ENCODE measurements around the gene MIOX.

MIOX gene

DNA sequence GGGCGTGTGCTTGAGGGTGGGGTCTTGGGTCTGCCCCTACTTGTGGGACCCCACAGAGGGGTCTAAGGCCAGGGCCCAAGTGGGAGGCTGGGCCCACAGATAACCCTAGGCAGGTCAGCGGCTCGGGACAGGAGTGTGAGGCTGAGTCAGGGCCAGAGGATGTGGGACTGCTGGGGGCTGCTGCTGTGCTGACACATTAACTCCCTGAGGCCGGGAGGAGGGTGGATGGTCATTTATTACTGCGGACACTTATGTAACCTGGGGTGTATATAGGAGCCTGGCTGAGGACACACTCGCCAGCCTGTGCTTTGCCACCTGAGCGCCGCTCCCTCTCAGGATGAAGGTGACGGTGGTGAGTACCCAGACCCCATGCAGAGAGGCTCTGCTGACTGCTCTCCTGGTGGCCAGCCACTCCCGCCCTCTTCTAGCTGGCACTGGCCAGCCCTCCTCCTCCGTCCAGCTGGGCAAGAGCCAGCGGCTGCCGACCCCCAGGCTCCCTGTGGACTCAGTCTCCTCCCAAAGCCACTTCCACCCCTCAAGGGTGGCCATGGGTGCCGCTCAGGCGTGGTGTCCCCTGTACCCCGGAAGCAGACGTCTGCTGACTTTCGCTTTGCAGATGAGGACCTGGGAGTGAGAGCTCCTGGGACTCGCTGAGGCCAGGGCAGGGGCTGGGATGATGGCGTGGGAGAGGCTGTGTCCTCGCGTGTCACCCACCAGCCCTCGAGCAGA, at the start of gene MIOX:
MIOX (plus strand) TSS at position 299 of the 729 bp plus-strand sequence; CDS start at position 338, 39 bp downstream.
- DNase-seq: no peak

DNA sequence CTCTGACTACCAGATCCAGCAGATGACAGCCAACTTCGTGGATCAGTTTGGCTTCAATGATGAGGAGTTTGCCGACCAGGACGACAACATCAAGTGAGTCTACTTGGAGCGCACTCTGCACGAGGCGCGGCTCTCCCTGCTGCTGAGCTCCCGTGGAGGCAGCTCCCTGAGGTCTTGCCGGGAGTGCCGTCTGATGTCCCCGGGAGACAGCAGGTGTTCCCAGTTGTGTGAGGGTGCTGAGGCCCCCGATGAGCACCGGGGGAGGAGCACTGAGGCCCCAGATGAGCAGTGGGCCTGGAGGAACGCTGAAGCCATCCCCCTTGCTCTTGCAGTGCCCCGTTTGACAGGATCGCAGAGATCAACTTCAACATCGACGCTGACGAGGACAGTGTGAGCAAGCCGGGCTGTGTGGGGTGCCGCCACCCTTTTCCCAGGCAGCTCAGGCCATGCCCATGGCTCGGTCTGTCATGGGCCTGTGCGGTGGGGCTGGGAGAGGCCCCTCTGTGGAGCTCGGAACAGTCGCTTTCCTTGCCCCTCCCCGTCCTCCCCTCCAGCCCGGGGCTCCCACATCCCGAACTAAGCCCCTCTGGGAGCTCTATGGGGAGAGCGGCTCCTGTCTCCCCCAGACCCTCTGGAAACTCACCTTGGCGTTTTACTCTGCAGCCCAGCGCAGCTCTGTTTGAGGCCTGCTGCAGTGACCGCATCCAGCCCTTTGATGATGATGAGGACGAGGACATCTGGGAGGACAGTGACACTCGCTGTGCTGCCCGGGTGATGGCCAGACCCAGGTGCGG, 49.0 kb upstream of the MIOX start:
- no peak for DNase-seq

DNA sequence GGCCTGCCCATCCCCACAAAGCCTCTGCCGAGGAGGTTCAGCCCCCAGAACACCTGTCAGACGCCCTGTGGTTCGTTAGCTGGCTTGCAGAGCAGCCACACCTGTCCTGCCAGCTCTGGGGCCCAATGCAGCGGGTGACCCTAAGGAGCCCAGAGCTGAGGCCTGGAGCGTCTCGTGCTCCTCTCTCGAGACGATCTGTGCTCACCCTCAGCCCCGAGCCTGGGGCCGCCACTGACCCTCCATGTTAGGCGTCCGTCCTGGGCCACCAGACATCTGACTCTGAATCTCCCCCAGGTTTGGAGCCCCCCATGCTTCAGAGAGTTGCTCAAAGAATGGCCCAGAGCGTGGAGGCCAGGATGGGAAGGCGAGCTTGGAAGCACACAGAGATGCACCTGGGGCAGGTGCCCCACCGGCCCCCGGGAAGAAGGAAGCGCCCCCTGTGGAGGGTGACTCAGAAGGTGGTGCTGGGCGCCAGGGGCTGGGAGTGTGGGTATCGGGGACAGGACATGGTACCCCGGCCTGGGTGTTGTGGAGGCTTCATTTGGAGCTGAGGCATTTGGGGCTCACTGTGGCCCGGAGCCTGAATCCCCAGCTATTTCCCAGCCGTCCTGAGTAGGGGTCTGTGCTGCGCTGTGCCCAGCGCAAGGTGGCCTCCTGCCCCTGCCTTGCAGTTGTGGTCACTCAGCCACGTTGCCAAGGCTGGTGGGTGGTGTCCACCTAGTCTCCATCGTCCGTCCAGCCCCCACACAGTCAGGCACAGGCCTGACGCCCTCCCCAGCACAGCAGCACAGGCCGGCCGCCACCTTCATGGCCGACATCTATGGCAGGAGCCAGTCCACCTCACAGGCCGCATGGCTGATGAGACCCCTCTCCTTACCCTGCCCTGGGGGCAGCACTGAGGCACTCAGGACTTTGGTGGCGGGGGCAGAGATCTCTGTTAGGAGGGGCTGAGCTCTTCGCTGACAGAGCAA, 48.1 kb upstream of the MIOX start:
- no peak for DNase-seq

DNA sequence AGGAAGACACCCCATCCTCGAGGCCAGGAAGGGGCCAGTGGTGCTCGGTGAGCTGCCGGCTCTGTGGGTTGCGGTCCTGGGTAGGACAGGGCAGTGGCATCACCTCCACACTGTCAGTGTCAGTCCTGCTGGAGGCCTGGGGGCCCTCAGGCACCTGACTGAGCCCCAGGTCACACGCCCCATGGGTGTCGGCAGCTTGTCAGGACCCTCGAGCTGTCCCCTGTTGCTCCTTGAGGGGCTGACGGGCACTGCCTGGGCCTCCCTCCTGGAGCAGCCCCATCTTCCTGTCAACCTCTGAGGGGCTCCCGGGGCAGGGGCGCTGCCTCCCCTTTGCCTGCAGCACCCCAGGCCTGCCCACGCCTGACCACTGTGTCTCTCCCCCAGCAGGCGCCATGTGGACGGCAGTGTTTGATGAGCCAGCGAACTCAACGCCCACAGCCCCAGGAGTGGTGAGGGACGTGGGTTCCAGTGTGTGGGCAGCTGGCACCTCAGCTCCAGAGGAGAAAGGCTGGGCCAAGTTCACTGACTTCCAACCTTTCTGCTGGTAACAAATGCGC, 47.3 kb upstream of the MIOX start:
- DNase-seq: no peak

DNA sequence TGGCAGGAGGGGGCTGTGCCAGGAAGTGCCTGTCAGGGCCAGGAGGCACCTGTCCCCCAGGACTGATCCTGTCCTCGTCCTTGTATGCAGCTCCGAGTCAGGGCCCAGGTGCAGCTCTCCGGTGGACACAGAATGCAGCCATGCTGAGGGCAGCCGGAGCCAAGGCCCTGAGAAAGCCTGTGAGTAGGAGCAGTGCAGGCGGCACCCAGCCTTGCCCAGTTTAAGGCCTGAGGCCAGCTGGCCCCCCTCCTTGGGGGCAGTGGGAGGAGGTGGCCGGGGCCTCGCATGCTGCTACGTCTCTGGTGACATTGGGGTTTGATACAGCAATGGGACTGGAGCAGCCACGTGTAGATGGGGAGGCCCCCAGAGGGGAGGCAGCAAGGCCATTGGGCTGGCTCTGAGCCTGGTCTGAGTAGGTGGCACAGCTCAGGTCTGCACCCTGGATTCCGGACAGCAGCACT, 46.8 kb upstream of the MIOX start:
- DNase-seq: no peak

DNA sequence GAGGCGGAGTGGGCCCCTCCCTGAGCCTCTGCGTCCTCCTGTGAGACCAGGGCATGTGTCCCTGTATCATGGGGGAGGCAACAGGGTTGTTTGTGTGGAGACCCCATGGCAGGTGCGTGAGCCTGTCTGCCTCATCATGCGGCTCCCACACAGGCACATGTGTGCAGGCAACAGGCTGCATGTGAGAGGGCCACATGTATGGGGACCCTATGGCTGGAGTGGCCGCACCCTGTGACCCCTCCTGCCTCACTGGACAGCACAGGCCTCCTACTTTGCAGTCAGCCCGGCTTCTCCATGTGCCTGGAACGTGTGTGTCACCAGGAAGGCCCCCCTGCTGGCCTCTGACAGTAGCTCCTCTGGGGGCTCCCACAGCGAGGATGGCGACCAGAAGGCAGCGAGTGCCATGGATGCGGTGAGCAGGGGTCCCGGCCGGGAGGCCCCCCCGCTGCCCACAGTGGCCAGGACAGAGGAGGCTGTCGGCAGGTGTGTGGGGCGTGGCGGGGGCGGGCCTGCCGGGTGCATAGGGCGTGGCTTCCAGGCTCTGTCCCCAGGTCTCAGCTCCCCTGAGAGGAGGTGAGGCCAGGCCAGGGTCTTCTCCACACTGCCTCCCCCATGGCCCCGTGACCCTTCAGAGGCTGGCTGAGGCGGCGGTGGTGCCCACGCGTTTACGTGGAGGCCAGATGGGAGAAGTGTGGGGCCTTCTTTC, 46.0 kb upstream of the MIOX start:
- no peak for DNase-seq

DNA sequence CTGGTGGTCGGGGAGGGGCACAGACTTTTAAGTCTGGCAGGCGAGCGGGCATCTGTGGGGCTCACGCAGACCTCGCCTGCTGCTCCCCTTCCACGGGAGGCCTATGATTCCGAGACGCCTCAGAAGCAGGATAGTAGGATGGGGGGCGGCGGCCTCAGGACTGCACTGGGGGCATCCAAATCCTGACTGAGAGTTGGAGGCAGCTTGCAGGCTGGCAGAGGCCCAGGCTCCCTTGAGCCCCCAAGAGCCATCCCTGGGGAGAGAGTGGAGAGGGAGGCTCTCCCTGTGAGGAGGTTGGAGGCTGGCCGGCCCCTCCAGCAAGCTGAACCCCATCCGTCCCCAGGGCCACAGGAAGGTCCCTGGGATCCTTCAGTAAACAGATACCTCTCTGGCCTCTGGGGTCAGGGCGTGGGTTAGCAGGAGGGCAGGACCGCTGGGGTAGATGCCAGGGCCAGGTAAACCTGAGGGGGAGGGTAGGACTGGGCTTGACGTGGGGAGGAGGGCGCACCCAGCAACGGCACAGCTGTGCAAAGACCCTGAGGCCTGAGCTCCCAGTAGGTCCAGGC, 45.1 kb upstream of the MIOX start:
- DNase-seq: no peak

DNA sequence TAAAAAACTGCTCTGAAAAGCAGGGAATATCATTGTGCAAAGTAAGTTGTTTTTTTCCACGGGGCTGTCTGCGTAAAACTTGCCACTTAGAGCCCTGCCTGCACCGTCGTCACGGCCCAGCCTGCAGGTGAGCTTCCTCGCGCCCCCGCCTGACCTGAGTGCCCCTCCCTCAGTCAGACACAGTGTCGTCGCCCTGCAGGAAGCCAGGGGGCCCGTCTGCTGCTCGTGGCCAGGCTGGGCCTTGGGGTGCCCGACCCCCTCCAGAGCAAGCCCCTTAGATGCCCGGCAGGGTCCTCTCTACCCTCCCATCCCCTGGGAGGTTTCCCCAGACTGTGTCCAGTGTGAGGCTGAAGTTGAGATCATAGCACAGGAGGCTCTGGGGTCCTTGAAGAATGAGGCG, 43.5 kb upstream of the MIOX start:
- DNase-seq: no peak

DNA sequence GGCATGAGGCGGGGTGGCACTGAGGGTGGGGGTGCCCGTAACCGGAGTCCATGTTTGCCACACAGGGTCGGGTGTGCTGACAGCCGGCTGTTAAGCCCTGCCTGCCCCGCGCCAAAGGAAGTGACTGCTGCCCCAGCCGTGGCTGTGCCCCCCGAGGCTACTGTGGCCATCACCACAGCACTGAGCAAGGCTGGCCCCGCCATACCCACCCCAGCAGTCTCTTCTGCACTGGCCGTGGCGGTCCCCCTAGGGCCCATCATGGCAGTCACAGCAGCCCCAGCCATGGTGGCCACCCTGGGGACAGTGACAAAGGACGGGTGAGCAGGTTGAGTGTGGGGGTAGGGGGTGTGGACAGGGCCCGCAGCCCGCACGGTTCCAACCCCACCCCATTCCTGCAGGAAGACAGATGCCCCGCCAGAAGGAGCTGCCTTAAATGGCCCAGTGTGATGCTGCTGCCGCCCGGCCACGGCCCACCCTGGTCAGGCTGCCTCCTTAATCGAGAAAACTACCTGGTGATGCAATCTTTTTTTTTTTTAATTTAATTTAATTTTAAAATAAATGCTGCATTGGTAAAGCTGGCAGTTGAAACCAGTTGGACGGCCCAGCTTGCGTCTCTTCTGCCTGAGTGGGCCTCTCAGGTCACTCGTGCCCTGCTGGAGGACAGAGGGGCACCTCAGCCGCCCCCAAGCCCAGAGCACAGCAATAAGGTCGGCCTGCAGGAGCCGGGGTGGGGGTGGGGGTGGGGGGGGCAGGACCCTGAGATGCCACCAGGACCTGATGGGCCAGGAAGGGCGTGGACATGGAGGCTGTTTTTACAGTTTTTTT, 42.6 kb upstream of the MIOX start:
- DNase-seq: no peak

DNA sequence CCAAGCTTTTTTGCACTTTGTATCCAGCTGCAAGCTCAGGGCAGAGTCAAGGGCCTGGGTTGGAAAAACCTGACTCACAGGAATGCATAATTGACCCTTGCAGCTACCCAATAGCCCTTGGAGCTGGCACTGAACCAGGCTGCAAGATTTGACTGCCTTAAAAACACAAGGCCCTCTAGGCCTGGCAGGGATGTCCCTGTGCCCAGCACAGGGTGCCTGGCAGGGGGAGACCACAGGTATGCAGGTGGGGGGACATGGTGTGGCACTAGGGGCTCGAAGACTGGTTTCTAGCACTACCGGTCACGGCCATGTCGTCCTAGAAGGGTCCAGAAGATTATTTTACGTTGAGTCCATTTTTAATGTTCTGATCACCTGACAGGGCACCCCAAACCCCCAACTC, 42.0 kb upstream of the MIOX start:
- DNase-seq: no peak

DNA sequence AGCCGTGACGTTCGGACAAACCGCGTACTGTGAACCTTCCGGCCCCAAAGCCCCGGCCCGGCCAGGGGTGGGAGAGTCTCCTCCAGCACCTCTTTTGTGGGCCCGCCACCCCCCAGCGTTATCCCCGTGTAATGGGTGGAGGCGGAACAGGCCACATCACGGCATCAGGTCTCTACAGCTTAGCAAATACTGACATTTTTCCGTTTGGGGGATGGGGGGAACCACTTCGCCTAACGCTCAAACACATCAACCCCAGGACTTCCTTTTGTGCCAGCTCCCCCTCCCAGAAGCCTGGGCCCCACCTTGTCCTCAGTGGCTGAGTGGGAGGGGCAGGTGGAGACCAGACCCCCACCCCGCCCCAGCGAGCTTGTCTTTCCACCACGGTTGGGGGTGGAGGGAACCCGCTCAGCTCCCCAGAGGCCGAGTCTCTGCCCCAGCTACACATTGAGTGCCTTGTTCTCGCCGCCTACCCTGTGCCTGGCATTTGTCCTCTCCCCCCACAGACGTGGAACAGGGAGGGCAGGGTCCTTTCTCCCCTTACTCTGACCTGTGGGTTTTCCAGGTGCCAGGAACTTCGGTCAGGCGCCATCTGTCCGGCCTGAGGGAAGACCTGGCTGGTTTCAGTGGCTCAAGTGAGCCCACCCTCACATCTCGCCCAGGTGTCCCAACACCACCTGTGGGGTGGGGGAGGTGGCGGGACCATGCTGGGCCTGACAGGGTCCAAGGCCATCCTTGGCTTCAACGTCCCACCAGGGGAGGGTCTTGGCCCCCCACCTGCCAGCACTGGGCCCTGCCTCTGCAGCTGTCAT, 41.4 kb upstream of the MIOX start:
- DNase-seq: no peak

DNA sequence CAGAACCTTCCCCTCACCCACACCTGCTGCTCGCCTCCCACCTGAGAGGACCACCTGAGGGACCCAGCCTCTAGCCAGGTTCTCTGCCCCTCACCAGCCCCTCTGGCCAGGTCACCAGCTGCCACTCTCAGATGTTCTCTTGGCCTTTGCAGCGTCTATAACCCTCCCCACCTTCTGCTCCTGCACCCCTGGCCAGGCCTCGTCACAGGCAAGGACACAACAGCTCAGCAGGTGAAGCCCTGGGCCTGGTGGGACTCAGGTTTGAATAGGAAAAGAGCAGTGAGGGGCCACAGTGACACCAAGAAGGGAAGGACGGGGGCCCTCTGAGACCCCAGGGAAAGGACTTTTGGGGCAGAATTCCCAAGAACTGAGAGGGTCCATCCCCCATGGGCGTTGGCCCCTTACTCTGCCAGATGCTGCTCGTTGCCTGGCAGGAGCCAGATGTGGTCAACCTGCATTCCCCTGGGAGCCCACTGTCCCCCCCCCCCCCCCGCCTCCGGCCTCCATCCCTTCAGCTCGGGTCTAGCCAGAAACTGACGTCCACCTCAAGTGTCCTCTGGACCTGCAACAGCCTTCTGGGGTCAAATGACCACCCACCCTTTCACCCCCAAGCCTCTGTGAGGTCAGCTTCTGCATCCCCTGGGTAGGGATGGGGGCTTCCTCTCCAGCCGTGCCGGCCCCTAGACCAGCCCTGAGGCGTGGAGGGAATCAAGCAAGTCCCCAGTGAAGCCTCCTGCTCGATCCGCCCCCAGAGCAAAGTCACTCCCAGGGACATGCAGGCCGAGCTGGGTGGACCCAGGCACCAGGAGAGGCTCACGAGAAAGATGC, 40.6 kb upstream of the MIOX start:
- DNase-seq: no peak

DNA sequence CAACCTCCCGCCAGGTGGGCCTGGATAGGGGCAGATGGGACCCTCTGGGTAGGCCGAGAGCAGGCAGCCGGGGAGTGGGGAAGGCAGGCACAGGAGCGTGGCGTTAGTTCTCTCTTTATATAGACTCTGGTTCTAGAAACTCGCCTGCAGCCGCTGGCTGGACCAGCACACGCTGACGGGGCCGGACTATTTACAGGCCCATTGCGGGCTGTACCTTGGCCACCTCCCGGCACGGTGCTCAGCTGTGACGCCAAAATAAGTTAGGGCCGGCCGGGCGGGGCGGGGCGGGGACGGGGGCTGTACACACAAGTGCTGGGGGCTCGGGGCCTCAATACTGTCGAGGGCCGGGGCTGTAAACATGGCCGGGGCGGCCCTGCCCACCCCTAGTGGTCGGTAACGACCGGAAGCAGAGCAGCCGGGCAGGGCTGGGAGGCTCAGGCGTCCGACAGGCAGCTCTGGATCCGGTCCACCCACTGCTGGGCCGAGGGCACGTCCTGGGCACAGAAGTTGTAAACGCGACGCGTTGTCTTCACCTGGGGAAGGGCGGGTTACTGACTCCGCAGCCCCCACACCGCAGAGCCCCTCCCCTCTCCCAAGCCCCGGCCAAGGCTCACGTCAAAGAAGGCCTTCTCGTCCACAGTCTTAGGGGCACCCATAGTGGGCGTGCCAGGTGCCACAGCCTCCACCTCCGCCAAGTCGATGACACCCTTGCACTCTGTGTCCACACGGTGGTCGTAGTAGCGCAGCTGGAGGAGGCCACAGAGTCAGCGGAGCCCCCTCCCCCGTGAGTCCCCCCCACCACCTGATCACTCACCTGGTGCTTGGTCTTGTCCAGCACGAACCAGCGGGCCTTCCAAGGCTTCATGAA, 39.7 kb upstream of the MIOX start:
- no peak for DNase-seq

DNA sequence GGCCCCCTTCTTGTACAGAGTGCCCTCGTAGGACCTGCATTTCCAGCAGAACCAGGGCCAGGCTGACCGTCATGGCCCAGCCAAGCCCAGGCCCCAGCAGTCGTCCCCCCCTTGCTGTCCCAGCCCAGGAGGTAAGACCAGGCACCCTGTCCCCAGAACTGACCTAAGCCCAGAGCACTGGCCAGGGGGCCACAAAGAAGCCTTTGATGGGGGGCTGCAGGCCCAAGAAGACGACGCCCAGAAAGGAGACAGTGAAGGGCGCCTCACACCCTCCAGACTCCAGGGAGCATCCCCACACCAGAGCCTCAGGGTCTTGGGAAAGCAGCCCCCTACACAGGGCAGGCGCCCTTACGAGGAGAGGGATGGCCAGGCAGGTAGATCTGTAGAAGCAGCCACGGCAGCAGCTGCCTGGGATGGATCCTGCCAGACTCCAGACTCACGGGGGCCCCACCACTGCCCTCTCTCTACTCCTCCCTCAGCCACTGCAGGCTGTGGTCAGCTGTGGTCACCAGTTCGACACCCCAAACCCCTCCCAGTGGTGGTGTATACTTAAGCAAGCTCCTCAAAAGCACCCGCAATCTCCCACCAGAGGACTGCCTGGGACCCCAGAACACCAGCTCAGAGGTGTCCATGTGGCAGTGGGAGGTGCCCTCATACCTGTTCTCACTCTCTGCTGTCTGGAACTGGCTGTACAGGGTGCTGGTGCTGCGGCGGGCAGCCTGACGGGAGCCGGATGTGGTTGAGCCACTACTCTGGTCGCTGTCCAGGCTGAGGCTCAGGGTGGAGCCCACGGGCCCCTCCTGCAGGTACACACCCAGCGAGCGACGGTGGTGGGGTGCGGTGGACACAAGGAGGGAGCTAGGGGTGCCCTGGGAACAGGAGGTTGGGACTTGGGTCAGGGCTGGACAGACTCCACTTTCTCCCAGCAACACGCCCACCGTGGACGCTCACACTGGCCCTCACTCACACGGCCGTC, 38.8 kb upstream of the MIOX start:
- no peak for DNase-seq

DNA sequence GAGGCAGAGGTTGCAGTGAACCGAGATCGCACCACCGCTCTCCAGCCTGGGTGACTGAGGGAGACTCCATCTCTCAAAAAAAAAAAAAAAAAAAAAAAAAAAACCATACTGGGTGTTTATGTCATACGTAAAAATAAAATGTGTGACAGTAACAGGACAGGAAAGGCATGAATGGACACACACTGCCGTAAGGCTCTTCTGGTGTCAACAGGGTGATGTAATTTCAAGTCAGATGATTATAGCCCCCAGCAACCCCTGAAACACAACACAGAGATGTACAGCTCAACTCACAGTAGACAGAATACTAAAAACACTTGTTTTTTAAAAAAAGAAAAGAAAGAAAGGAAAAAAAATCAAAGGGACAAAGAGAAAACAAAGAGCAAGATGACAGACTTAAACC, 34.0 kb upstream of the MIOX start:
- DNase-seq: no peak

DNA sequence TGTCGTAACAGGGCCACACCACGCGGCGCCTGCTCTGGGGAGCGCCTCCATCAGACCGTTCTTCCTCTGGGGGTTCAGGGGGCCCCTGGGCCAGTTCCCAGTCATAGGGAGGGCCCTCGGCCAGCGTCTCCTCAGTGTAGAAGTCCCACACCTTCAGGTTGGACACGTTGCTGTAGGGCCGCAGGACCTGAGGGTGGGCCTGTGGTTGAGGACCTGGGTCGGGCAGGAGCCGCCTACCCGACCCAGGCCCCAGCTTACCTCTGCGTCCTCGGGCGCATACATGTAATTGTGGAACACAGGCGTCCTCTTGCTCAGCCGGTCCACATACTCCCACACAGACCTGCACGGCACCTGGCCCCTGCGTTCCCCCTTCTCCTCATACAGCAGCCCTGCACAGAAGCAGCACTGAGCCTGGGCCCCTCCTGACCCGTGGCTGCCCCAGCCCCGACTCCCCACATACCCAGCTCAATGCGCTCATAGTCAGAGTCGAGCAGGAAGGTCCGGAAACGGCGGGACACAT, 32.0 kb upstream of the MIOX start:
- no peak for DNase-seq

DNA sequence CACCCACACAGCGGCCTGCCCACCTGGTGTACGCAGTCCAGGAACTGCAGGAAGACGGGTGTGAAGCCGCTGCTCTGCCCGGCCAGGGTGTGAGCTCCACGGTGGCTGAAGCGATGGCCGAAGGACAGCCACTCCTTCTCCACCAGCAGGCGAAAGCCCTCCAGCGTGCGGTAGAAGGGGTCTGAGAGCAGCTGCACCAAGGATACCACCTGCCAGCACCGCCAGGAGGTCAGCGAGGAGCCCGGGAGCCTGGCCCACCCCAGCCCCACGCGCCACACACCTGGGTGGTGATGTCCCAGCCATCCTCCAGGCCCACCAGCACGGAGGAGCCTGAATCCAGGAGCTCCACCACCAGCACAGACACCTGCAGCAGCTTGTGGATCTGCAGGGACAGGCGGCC, 31.5 kb upstream of the MIOX start:
- DNase-seq: no peak

Data from activated CD4-positive, alpha-beta T cell treated with anti-CD3 and anti-CD28 coated beads for 1 hour (primary cell).